Amniotic epithelial cell (primary cell): Measurements from ENCODE around the gene RARA.
A peak's percentile ranks its signal among the peaks of the same experiment; 100 is the strongest.
"Not testable (repeated sequence)": the region's sequence is repeated elsewhere in the genome, so short reads cannot be mapped to it uniquely, and the experiment has no call there.

Experiments
- DNase-seq: peaks from one replicate; pipeline ENCODE4 v3.0.0-alpha.2; 2010; ENCODE audit warnings: low read depth

The RARA gene

GRCh38 chr17:40375786-40376185 is 66.8 kb downstream of the RARA start:
- not testable (repeated sequence) for DNase-seq

DNA sequence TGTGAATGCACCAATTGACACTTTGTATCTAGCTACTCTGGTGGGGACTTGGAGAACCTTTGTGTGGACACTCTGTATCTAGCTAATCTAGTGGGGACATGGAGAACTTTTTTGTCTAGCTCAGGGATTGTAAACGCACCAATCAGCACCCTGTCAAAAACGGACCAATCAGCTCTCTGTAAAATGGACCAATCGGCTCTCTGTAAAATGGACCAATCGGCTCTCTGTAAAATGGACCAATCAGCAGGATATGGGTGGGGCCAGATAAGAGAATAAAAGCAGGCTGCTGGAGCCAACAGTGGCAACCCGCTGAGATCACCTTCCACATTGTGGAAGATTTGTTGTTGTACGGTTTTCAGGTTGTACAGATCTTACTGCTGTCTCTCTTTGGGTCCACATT is 67.6 kb downstream of the RARA start:
- DNase-seq: not testable (repeated sequence)

- no peak for DNase-seq
Measured at GRCh38 chr17:40377832-40378231, 68.9 kb downstream of the RARA start.

GRCh38 chr17:40378966-40379365 is 70.0 kb downstream of the RARA start:
- DNase-seq: no peak

GRCh38 chr17:40382251-40382650 is 73.3 kb downstream of the RARA start:
- no peak for DNase-seq

DNA sequence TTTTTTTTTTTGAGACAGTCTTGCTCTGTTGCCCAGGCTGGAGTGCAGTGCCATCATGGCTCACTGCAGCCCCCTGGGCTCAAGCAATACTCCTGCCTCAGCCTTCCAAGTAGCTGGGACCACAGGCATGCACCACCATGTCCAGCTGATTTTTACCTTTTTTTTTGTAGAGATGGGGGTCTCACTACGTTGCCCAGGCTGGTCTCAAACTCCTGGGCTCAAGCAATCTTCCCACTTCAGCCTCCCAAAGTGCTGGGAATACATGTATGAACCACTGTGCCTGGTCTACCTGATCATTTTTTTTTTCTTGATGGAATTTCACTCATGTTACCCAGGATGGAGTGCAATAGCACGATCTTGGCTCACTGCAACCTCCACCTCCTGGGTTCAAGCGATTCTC is 77.6 kb downstream of the RARA start:
- not testable (repeated sequence) for DNase-seq

GRCh38 chr17:40399185-40399584 is 90.2 kb downstream of the RARA start:
- DNase-seq: peak; percentile 64

DNA sequence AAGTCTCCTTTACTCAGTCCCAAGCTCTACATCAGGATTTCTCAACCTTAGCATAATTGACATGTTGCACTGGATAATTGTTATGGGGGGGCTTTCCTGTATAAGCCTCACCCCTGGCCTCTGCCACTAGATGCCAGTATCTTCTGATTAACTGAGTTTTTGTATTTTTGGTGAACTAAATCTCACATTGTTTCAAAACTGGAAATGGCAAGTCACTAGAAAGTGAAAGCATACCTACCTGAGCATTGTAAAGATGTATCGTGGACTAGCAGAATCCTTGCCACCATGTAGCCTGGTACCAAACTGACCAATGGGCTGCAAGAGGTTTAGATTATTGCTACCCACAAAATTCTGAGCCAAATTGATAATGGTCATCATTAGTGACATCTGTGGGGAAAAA is 93.7 kb downstream of the RARA start:
- DNase-seq: no peak

DNA sequence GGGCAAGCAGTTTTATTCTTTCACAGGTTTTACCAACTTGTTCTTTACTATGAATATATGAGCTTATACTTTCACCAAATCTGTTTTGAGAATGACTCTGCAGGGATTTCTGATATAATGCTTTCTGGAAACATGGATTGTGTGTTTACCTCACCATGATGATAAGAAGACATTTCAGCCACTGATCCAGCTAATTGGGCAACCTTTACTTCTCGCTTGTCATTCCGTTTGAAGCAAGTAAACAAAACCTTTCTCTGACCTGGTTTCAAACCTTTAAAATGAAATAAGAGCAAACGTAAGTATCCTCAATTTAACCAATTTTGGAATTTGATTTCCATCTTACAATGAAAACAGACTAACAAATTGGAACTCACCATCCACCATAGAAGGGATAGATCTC is 95.0 kb downstream of the RARA start:
- DNase-seq: peak; percentile 82
